Muscle layer of colon (tissue), 2 donors: ENCODE results near the gene RLN2.
"Not testable (repeated sequence)": the region's sequence is repeated elsewhere in the genome, so short reads cannot be mapped to it uniquely, and the experiment has no call there.

Source experiments
- H3K27ac ChIP-seq: one replicate; pipeline ENCODE4 v1.7.0; 2013; ENCODE audit warnings: low read depth, mild to moderate bottlenecking, low read length, moderate library complexity
- H3K27me3 ChIP-seq, 2 donors: one replicate each; pipeline ENCODE4 v1.7.0; 2013; ENCODE audit warnings: low read length in 2 of 2, mild to moderate bottlenecking in 2 of 2; ENCODE audit not compliant: insufficient read depth in 2 of 2, control insufficient read depth in 1 of 2
- H3K36me3 ChIP-seq: one replicate; pipeline ENCODE4 v1.7.0; 2013; ENCODE audit warnings: mild to moderate bottlenecking, low read length; ENCODE audit not compliant: insufficient read depth
- H3K4me1 ChIP-seq: one replicate; pipeline ENCODE4 v1.7.0; 2013; ENCODE audit warnings: mild to moderate bottlenecking, low read length; ENCODE audit not compliant: insufficient read depth
- H3K4me3 ChIP-seq, 2 donors: one replicate each; pipeline ENCODE4 v1.7.0; 2013; ENCODE audit warnings: low read length in 2 of 2, low read depth in 1 of 2, mild to moderate bottlenecking in 1 of 2, moderate library complexity in 1 of 2
- H3K9ac ChIP-seq: one replicate; pipeline ENCODE4 v1.7.0; 2013; ENCODE audit warnings: low read length
- H3K9me3 ChIP-seq: one replicate; pipeline ENCODE4 v1.7.0; 2013; ENCODE audit warnings: mild to moderate bottlenecking, low read length
- donor health status: abdominal sarcoma.
- donor health status: Adenocarcinoma of cecum.

Gene RLN2

DNA sequence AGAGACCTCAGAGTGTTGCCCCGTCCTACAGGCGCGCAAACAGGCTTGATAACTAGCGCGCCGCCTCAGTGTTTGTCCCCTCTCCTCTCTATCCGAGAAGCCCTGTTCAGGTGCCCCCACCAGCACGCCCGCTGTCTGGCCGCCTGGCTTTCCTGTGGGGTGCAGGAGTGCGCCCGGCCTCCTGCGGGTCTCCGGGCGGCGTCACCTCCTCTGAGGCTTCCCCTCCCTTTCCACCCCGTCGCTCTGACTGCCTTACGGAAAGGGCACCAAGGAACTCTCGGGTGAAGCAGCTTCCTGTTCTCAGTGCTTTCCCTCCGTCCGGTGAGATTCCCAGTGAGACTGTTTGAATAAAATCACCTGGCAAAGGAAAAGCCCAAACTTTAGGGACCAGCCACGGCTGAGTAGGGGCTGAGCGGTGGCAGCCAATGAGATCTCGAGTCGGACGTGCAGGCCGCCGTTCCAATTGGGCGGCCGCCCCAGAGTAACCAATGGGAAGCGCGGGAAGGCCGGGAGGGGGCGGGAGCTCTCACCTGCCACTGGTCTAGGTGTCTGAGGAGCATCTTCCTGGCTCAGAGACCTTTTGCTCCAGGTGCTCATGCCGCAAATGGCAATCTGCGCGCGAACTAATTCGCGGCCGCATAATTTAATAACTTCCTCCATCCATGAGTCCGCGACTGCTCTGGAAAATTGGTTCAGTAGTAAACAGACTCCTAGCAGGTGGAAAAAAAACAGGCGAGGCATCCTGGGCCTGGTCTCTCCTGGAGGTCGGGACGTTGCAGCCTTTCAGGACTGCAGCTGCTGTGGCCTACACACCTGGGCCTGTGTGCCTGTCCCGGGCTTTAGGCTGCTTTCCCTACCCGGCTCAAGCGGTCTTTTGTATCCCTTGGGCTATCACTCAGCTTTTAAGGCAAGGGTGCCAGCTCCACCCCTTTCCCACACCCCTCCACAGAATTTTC lies at the start of gene RLN2:
RLN2 (minus strand) TSS at position 877 of the 956 bp plus-strand sequence; CDS start at position 741, 136 bp downstream.
- H3K9me3 ChIP-seq, H3K9ac ChIP-seq, H3K27ac ChIP-seq, H3K27me3 ChIP-seq, H3K36me3 ChIP-seq, H3K4me1 ChIP-seq, H3K4me3 ChIP-seq: not testable (repeated sequence)

- Histone ChIP-seq H3K27me3 (no peaks in the 10 kb centered on the region), H3K36me3 (no peaks in the 10 kb centered on the region), H3K4me1 (no peaks in the 10 kb centered on the region), H3K9me3 (no peaks in the 10 kb centered on the region), H3K4me3 (no peak overlapping the region), H3K9ac (no peak overlapping the region), H3K27ac (no peak overlapping the region)
Observed at GRCh38 chr9:5354184-5354583, 49.7 kb upstream of the RLN2 start.

GRCh38 chr9:5352637-5353248 lies 48.2 kb upstream of the RLN2 start:
- Histone ChIP-seq H3K9me3 (no peaks in the 10 kb centered on the region), H3K27me3 (no peaks in the 10 kb centered on the region), H3K27ac (no peak overlapping the region), H3K36me3 (no peaks in the 10 kb centered on the region), H3K4me3 (no peak overlapping the region), H3K9ac (no peak overlapping the region), H3K4me1 (no peaks in the 10 kb centered on the region)

GRCh38 chr9:5338992-5339981 lies 34.8 kb upstream of the RLN2 start, which contains the start of gene RLN1:
Gene RLN1 (minus strand): TSS chr9:5339876. CDS start chr9:5339746, 130 bp downstream.
- not testable (repeated sequence) for H3K36me3 ChIP-seq, H3K27me3 ChIP-seq, H3K4me1 ChIP-seq, H3K27ac ChIP-seq, H3K9me3 ChIP-seq, H3K9ac ChIP-seq, H3K4me3 ChIP-seq

GRCh38 chr9:5336688-5337087 lies 32.2 kb upstream of the RLN2 start:
- no peaks in the 10 kb centered on the region for H3K36me3 ChIP-seq
- H3K27me3 ChIP-seq = no peaks in the 10 kb centered on the region
- H3K9me3 ChIP-seq = no peaks in the 10 kb centered on the region
- H3K9ac ChIP-seq = no peak overlapping the region
- no peaks in the 10 kb centered on the region for H3K4me1 ChIP-seq
- H3K27ac ChIP-seq = no peak overlapping the region
- H3K4me3 ChIP-seq = no peak overlapping the region

DNA sequence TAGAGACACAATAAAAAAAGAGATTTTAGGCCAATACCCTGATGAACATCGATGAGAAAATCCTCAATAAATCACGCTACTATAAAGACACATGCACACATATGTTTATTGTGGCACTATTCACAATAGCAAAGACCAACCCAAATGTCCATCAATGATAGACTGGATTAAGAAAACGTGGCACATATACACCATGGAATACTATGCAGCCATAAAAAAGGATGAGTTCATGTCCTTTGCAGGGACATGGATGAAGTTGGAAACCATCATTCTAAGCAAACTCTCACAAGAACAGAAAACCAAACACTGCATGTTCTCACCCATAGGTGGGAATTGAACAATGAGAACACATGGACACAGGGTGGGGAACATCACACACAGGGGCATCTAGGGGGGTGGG lies 26.8 kb upstream of the RLN2 start:
- H3K36me3 ChIP-seq, H3K9me3 ChIP-seq, H3K9ac ChIP-seq, H3K4me3 ChIP-seq, H3K27ac ChIP-seq, H3K4me1 ChIP-seq, H3K27me3 ChIP-seq: not testable (repeated sequence)

DNA sequence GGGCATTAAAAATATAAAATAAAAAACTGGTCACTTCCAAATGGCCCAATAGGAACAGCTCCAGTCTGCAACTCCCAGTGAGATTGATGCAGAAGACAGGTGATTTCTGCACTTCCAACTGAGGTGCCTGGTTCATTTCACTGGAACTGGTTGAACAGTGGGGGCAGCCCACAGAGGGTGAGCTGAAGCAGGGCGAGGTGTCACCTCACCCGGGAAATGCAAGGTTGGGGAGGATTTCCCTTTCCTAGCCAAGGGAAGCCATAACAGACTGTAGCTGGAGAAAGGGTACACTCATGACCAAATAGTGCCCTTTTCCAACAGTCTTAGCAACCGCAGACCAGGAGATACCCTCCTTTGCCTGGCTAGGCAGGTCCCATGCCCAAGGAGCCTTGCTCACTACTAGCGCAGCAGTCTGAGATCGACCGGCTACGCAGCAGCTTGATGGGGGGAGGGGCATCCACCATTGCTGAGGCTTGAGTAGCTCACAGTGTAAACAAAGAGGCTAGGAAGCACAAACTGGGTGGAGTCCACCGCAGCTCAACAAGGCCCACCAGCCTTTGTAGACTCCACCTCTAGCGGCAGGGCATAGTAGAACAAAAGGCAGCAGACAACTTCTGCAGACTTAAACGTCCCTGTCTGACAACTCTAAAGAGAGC lies 22.5 kb upstream of the RLN2 start:
- H3K27ac ChIP-seq = no peak overlapping the region
- H3K4me3 ChIP-seq = no peak overlapping the region
- H3K27me3 ChIP-seq = no peaks in the 10 kb centered on the region
- H3K9me3 ChIP-seq = no peaks in the 10 kb centered on the region
- H3K9ac ChIP-seq = no peak overlapping the region
- H3K36me3 ChIP-seq = no peaks in the 10 kb centered on the region
- no peaks in the 10 kb centered on the region for H3K4me1 ChIP-seq

- no peak overlapping the region for H3K4me3 ChIP-seq
- H3K9me3 ChIP-seq = no peaks in the 10 kb centered on the region
- no peaks in the 10 kb centered on the region for H3K4me1 ChIP-seq
- no peak overlapping the region for H3K27ac ChIP-seq
- H3K27me3 ChIP-seq = no peaks in the 10 kb centered on the region
- H3K9ac ChIP-seq = no peak overlapping the region
- no peaks in the 10 kb centered on the region for H3K36me3 ChIP-seq
Observed at GRCh38 chr9:5326187-5326586, 21.7 kb upstream of the RLN2 start.

DNA sequence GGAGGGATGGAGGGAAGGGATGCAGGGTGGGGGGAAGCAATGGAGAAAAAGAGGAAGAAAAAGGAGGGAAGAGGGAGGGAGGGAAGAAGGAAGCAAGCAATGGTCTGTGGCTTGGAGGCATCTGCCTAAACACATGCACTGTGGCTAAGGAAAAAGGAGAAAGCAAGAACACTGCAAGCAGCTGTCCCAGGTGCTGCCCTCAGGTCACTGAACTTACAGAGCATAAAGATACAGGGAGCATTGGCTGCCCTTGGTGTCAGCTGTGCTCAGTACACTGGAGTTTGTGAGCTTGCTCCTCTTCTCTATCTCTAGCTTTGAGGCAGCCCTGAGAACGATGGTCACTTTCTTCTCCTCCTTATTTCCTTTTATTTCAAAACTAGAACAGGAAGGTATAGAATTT lies 17.1 kb upstream of the RLN2 start:
- H3K36me3 ChIP-seq, H3K9me3 ChIP-seq, H3K4me3 ChIP-seq, H3K27me3 ChIP-seq, H3K27ac ChIP-seq, H3K4me1 ChIP-seq, H3K9ac ChIP-seq: not testable (repeated sequence)

DNA sequence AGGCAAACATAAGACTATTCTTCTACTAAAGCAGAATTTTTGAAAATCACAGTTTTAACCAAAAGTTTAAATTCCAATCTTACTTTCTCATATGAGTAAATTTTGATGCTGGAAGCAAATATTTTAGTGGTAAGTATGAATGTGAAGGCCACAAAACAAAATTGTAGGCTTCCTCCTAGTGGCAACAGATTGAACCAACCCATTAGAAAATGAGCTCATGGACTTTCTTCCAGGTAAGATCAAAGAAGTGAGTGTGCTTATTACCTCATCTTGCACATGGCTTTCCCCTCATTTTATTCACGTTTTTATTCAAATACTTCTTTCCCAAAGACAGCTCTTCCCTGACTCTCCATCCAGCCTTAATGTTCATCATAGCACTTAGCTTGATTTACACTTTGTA lies 16.5 kb upstream of the RLN2 start:
- Histone ChIP-seq H3K36me3 (no peaks in the 10 kb centered on the region), H3K9me3 (no peaks in the 10 kb centered on the region), H3K4me1 (no peaks in the 10 kb centered on the region), H3K4me3 (no peak overlapping the region), H3K27ac (no peak overlapping the region), H3K9ac (no peak overlapping the region), H3K27me3 (no peaks in the 10 kb centered on the region)

GRCh38 chr9:5316406-5316805 lies 11.9 kb upstream of the RLN2 start:
- not testable (repeated sequence) for H3K4me1 ChIP-seq, H3K27ac ChIP-seq, H3K27me3 ChIP-seq, H3K9me3 ChIP-seq, H3K36me3 ChIP-seq, H3K4me3 ChIP-seq, H3K9ac ChIP-seq
